ENCODE data around the gene GRID2.

DNA sequence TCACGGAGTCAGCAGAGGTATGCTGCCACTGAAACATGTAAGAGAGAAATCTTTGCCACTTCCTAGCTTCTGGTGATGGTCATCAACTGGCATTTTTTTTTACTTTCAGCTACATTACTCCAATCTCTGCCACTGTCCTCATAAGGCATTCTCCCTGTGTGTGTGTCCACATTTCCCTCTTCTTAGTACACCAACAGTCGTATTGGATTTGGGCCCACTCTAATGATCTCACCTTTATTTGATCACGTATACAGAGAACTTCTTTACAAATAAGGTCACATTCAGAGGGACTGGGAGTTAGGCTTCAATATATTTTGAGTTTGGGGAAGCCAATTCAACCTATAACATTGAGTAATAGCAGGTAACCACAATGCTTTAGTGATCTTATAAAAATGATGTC is 649.1 kb downstream of the GRID2 start:
- TF ChIP-seq FOXA1 (IDR thresholded peaks at IDR 0.05) (no peak), JUND (IDR thresholded peaks at IDR 0.05) (no peak), SP1 (IDR thresholded peaks at IDR 0.05) (no peak), RAD21 (IDR thresholded peaks at IDR 0.05) (no peak), TAF1 (conservative IDR thresholded peaks at IDR 0.05) (no peak)
- TF ChIP-seq, protein P1, sequence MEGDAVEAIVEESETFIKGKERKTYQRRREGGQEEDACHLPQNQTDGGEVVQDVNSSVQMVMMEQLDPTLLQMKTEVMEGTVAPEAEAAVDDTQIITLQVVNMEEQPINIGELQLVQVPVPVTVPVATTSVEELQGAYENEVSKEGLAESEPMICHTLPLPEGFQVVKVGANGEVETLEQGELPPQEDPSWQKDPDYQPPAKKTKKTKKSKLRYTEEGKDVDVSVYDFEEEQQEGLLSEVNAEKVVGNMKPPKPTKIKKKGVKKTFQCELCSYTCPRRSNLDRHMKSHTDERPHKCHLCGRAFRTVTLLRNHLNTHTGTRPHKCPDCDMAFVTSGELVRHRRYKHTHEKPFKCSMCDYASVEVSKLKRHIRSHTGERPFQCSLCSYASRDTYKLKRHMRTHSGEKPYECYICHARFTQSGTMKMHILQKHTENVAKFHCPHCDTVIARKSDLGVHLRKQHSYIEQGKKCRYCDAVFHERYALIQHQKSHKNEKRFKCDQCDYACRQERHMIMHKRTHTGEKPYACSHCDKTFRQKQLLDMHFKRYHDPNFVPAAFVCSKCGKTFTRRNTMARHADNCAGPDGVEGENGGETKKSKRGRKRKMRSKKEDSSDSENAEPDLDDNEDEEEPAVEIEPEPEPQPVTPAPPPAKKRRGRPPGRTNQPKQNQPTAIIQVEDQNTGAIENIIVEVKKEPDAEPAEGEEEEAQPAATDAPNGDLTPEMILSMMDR (IDR thresholded peaks at IDR 0.05; ENCODE audit: low read depth, low read length, missing input control) = no peak
- TF ChIP-seq, protein P2, sequence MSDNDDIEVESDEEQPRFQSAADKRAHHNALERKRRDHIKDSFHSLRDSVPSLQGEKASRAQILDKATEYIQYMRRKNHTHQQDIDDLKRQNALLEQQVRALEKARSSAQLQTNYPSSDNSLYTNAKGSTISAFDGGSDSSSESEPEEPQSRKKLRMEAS (IDR thresholded peaks at IDR 0.05) = no peak
- TF ChIP-seq, protein P3, sequence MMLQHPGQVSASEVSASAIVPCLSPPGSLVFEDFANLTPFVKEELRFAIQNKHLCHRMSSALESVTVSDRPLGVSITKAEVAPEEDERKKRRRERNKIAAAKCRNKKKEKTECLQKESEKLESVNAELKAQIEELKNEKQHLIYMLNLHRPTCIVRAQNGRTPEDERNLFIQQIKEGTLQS (IDR thresholded peaks at IDR 0.05) = no peak
- TF ChIP-seq, protein P4, sequence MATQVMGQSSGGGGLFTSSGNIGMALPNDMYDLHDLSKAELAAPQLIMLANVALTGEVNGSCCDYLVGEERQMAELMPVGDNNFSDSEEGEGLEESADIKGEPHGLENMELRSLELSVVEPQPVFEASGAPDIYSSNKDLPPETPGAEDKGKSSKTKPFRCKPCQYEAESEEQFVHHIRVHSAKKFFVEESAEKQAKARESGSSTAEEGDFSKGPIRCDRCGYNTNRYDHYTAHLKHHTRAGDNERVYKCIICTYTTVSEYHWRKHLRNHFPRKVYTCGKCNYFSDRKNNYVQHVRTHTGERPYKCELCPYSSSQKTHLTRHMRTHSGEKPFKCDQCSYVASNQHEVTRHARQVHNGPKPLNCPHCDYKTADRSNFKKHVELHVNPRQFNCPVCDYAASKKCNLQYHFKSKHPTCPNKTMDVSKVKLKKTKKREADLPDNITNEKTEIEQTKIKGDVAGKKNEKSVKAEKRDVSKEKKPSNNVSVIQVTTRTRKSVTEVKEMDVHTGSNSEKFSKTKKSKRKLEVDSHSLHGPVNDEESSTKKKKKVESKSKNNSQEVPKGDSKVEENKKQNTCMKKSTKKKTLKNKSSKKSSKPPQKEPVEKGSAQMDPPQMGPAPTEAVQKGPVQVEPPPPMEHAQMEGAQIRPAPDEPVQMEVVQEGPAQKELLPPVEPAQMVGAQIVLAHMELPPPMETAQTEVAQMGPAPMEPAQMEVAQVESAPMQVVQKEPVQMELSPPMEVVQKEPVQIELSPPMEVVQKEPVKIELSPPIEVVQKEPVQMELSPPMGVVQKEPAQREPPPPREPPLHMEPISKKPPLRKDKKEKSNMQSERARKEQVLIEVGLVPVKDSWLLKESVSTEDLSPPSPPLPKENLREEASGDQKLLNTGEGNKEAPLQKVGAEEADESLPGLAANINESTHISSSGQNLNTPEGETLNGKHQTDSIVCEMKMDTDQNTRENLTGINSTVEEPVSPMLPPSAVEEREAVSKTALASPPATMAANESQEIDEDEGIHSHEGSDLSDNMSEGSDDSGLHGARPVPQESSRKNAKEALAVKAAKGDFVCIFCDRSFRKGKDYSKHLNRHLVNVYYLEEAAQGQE (IDR thresholded peaks at IDR 0.05) = no peak
- TF ChIP-seq, protein P5, sequence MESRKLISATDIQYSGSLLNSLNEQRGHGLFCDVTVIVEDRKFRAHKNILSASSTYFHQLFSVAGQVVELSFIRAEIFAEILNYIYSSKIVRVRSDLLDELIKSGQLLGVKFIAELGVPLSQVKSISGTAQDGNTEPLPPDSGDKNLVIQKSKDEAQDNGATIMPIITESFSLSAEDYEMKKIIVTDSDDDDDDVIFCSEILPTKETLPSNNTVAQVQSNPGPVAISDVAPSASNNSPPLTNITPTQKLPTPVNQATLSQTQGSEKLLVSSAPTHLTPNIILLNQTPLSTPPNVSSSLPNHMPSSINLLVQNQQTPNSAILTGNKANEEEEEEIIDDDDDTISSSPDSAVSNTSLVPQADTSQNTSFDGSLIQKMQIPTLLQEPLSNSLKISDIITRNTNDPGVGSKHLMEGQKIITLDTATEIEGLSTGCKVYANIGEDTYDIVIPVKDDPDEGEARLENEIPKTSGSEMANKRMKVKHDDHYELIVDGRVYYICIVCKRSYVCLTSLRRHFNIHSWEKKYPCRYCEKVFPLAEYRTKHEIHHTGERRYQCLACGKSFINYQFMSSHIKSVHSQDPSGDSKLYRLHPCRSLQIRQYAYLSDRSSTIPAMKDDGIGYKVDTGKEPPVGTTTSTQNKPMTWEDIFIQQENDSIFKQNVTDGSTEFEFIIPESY (IDR thresholded peaks at IDR 0.05) = no peak

All from liver (tissue), 3 donors.